ENCODE data around the gene BRD7.

Gene BRD7

GRCh38 chr16:50269769-50270509, 98.8 kb downstream of the BRD7 start:
- no peak for DNase-seq

- no peak for DNase-seq
Observed at GRCh38 chr16:50269061-50269705, 99.6 kb downstream of the BRD7 start.

GRCh38 chr16:50268352-50268751, 100.4 kb downstream of the BRD7 start:
- DNase-seq, result no peak

GRCh38 chr16:50267651-50268050, 101.1 kb downstream of the BRD7 start:
- no peak for DNase-seq

- no peak for DNase-seq
Observed at GRCh38 chr16:50267151-50267631, 101.6 kb downstream of the BRD7 start.

GRCh38 chr16:50266337-50267091, 102.3 kb downstream of the BRD7 start, which contains the start of gene ADCY7:
TSS of gene ADCY7 (plus strand) at chr16:50266551. CDS start at chr16:50288180, 21,629 bp downstream.
- DNase-seq, result peak; percentile 64
